Measurements from ENCODE around the gene MIR17HG.
A peak's percentile ranks its signal among the peaks of the same experiment; 100 is the strongest.
"Not testable (repeated sequence)": the region's sequence is repeated elsewhere in the genome, so short reads cannot be mapped to it uniquely, and the experiment has no call there.

MIR17HG gene

DNA sequence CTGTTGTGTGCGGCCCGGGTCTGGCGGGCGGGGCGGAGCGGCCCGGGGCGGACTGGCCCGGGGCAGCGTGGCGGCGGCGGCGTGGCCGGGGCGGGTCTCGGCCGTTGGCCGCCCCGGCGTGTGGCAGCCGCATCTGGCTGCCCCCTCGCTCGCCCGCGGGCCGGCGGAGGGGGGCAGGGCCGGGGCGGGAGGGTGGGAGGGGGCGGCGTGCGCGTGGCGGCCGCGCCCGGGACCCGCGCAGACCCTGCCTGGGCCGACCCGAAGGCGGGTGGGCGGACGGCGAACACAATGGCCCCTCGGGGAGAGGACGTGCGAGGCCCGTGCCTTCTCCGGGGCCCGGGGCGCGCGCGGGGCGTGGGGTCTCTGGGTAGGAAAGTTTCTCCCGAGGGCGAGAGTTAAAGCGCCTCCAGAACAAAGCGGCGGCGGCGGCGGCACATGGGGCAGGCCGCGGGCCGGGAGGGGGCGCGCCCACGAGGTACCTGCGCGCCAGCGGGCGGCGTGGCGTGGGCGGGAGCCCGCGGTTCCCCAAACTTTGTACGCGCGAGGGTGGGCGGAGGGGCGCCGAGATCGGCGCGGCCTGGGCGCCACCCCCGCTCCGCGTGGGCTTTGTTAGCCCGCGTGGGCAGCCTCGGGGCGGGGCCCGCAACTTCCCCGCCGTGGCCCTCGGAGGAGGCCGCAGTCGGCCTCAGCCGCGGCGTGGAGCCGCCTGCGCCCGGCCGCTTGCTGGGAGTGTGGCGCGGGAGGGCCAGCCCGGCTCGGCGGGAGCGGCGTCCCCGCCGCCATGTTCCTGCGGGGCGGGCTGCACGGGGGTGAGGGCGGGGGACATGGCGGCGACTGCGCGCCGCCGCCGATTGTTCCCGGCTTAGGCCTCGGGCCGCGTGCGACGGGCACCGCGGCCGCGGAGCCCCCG, 764 bp downstream of the MIR17HG start:
- peak in 1 of 2 experiments; percentile 77 for DNase-seq

DNA sequence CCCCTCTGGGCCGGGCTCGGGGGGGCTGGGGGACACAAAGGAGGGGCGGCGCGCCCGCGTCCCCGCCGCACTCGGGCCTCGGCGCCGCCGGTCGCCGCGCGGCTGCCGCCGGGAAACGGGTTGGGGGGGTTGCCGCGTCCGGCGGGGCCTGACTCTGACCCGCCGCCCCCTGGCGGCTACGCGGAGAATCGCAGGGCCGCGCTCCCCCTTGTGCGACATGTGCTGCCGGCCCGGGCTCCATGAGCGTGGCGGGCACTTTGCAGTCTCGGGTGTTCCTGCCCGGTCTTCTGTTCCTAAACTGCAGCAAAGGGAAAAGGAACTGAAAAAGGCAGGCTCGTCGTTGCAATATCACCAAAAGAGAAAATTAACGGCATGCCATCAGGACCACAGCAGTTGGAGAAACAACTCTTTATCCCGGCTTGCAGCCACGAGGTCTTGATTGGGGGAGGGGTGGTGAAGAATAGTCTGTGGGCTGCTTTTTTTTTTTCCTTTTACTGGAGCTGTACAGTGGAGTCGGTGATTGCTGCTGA, 1.5 kb downstream of the MIR17HG start:
- DNase-seq, result peak; percentile 83 to 97

DNA sequence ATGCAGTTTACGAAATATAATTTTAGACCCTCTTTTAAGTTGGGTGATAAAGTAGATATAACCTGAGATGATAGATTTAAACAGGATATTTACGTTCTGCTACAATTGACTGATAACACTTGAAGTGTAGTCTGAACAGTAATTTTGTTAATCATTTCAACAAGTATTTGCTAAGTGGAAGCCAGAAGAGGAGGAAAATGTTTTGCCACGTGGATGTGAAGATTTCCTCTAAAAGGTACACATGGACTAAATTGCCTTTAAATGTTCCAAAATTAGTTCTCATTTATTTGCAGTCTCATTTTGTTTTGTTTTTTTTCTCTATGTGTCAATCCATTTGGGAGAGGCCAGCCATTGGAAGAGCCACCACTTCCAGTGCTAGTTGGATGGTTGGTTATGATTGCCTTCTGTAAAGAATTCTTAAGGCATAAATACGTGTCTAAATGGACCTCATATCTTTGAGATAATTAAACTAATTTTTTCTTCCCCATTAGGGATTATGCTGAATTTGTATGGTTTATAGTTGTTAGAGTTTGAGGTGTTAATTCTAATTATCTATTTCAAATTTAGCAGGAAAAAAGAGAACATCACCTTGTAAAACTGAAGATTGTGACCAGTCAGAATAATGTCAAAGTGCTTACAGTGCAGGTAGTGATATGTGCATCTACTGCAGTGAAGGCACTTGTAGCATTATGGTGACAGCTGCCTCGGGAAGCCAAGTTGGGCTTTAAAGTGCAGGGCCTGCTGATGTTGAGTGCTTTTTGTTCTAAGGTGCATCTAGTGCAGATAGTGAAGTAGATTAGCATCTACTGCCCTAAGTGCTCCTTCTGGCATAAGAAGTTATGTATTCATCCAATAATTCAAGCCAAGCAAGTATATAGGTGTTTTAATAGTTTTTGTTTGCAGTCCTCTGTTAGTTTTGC, 2.8 kb downstream of the MIR17HG start:
- DNase-seq, result peak in 1 of 2 experiments; percentile 25

DNA sequence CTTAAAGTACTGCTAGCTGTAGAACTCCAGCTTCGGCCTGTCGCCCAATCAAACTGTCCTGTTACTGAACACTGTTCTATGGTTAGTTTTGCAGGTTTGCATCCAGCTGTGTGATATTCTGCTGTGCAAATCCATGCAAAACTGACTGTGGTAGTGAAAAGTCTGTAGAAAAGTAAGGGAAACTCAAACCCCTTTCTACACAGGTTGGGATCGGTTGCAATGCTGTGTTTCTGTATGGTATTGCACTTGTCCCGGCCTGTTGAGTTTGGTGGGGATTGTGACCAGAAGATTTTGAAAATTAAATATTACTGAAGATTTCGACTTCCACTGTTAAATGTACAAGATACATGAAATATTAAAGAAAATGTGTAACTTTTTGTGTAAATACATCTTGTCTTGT, 3.6 kb downstream of the MIR17HG start:
- DNase-seq, result peak in 1 of 2 experiments; percentile 67

DNA sequence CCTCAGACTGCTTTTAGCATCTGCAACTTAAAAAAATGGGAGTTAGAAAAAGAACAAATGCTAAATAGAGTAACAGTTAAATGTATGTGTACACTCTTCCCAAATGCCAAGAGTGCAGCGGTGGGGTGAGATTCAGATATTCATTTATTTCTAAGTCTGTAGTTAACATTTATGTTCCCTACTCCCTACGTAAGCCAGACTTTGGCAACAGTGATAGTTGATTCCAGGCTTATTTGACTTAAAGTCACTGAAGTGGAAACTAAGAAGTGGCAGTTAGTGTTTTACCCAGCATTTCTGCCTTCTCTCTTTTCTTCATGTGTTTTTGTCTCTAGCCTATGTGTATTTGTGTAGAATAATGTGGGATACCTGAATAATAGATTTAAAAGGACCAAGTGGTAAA, 4.5 kb downstream of the MIR17HG start:
- no peak for DNase-seq

DNA sequence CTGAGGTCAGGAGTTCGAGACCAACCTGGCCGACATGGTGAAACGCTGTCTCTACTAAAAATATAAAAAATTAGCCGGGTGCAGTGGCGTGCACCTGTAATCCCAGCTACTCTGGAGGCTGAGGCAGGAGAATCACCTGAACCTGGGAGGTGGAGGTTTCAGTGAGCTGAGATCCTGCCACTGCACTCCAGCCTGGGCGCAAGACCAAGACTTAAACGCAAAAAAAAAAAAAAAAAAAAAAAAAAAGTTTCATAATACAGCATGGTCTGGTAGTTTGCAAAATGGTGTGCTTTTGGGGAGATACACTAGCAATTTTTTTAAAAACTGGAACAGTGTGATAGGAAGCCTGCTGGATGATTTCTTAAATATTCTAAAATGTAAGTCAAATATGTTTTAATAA, 5.4 kb downstream of the MIR17HG start:
- DNase-seq, result not testable (repeated sequence)

DNA sequence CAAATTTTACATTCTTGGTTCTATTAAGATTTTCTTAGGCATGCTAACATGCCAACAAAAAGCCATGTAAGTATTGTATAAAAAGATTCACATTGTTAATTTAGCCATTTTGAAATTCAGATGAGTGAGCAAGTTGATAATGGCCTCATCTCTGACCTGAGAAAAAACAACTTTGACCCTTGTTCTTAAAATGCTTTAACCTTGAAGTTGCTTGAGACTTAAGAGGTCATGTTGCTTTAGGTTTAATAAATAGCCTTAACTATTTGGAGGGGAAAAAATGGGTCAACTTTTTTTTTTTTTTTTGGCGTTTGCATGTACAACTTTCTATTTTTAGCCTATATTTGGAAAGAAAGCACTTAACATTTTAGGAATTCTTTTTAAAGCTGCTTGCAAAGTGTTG, 6.0 kb downstream of the MIR17HG start:
- no peak for DNase-seq

DNA sequence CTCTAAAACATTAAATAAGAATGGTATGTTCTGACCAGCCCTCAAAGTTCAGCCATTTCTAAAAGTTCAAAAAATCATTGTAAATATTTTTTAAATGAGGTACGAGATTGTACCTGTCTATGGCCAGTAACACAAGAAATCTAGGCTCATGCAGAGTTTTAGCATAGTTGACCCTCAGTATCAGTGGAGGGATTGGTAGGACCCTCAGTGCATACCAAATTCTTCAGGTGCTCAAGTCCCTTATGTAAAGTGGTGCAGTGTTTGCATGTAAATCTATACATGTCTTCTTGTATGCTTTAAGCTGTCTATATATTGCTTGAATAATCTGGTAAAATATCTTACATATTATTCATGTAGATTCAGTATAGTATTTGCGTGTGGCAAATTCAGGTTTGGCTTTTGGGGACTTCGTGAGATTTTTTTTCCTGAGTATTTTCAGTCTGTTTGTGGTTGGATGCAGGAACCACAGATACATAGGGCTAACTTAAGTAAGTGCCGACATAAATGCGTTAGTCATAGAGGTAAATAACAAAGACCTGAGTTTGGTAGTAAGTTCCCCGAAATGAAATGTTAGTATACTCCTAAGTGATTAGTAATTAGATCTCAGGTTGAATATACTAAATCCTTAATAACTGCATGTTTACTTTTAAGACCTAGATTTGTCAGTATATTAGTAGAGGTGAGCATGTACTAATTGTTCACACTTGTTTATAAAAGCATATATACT, 7.8 kb downstream of the MIR17HG start:
- no peak for DNase-seq

DNA sequence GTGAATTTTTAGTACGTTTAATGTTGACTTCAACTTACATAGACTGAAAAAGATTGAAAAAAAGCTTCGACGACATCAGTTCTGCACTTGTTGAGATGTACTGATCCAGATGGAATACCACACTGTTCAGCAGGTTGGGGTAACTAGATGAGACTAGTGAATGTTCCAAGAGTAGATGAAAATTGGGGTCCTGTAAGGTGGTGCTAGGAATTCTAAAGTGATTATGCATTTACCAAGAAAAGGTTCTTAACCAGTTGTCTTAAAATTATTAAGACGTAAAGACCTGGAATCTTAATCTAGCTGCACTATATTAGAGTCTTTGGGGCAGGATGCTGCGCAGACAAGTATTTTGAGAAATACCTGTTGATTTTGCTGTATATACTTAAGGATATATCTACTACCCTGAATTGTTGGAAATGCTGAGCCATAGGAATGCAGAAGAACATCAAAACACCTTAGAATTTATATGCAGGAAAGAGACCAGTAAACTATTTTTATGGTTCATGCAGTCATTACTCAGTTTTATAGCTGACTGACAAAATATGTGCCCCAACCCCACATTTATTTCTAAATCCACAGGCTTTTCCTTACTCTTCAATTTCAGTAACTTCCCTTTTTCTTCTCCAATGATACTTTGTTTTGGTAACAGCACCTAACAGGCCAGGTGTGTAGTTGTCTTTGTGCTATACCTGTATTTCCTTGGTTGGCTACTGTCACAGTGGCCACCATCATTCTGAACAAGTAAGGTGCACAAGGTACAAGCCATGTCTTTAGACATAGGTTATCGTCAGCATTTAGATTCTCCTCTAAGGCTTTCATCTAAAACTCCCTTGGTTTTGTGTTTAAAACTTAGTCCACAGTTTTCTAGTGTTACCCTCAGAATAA, 8.6 kb downstream of the MIR17HG start:
- no peak for DNase-seq

DNA sequence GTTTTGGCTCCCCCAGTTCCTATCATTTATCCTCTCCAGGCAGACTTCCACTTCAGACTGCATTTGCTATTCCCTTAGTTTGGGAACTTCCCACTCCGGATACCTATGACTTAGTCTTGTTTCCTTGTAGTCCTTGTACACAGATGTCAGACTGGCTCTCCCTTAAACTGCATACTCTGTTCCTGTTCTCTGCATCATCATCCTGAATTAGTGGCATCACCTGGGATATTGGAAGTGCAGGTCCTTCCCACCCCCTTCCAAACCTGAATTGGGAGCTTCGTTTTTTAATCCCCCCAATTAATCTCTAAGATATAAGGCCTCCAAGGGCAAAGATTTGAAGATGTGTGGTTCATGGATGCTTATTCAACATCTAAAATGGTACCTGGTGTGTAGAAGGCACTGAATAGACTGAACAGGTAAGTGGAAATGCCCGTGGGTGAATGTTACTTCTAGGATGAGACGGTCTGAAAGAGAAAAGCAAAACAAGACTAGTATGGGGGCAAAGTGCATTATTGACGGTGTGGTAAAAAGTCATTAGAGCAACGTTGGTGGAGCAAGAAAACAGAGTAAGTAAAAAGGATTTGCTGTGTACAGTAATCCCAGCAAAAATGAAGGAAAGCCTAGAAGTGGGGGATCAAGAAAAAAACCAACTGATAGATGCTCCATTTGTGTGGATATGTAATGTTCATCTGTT, 9.6 kb downstream of the MIR17HG start:
- DNase-seq, result no peak

DNA sequence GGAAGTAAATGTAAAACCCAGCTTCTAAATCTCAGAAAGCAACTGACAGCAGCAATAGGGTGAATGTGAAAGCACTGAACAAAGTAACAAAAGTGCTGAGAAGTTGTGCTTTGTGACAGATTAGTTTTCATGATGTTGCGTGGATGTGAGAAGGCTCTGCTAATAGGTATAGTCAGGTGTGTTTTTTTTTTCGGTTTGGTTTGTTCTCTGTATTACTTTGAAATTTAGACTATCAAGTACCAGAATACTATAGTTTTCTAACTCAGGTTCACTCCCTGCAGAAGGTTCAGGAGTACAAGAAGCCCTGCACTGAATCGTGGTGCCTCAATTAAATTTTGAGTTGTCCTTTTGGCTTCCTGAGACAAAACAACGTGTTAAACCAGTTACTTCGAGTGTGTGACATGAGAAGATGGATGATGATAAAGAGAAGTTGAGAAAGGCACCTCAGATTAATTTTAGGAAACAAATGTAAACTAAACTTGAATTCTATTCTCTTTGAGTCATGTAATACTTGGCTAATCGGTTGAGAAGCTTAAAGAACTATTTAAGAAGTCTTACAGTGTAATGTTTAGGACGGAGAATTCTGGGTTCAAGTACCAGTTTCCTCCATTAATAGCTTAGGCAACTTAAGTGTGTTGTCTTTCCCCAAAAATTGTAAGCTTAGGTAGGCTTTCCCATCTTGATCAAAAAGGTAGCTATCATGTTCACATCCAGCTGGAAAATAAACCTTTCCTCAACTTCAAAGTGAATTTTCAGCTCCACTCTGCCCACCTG, 10.3 kb downstream of the MIR17HG start:
- no peak for DNase-seq

DNA sequence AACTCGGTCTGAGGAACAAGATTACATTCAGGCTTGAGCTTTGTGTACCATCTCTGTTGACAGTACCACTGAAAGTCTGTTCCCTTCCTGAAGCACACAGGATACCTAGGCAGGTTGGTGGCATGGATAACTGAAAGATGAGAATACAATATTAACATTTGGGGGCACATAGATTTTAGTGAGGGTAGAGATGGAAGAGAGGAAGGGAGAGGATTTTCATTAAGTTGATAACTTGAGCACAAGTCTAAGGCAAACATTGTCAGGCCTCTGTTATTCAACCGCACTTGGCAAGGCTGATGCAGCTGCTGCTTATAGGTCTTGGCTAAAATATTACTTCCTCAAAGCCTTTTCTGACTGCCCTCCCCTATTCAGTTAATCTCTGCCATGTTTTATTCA, 10.9 kb downstream of the MIR17HG start:
- no peak for DNase-seq

DNA sequence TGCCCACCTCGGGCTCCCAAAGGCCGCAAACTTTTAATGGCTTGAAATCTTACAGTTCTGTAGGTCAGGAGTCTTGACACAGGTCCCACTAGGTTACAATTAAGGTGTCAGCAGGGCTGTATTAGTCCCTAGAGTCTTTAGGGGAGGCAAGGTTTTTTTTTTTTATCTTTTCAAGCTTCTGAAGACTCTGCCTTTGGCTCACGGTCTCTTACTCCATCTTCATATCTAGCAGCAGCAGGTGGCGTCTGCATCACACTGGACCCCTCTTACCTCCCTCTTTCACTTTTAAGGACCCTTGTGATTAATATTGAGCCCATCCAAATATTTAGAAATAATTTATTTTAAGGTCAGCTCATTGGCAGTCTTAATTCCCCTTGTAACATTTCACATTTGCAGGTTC, 11.6 kb downstream of the MIR17HG start:
- DNase-seq, result no peak

DNA sequence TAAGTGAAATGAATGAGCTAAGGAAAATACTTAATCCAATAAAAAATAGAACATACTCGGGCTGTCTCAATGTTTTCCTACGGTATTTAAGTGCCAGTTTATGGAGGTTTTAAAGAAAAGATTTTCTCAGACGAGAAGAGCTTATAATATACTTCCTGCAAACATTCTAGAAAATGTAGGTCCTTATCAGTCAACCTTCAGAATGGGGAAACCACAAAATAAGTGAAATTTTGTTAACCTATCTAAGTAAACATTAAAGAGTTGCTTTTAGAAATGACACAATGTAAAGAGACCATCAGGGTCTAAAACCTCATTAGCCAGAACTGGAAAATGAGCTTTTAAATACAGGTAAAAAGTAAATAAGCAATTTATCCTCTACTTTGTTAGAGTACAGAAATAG, 12.1 kb downstream of the MIR17HG start:
- DNase-seq, result no peak

DNA sequence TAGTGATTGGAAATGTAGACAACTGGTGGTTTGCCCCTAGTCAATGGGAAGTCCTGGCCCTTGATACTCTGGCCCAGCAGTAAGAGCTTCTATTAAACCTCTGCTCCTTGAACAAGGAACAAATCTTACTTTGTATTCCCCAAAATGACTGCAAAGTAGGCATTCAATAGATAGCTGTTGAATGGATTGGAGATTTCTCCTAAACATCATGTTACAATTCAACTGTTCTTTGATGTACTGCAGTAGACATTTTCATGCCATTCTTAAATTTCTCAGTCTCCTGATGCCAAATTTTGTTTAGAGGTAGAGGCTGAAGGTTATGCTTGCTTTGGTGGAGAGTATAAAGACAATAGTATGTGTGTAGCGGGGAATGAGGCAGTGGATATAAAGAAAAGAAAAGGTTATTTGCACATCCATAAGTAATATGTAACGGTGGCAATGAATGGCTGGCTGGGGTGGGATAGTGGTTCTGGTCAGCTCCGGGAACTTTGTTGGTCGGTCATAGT, 12.8 kb downstream of the MIR17HG start:
- DNase-seq, result no peak

DNA sequence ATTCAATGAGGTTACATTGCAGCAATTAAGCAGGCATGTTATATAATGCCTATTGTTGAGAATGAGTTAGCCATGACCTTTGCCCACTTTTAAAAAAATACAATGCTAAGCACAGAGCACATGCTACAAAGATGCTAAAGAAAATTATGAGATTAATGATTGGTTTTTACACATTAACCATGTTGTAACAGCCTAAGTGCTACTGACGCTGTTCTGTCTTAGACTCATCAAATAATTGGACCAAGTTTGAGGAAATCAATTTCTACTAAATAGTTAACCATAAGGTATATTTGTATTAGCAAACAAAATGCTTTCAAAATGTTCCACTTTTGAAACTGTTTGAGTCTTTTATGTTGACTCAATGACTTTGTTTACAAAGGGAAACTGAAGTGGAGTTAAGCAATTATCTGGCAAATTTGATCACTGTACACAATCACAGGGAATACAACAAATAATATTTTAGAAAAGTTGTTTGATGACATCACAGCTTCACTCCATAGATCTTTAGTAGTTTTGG, 14.3 kb downstream of the MIR17HG start:
- no peak for DNase-seq

DNA sequence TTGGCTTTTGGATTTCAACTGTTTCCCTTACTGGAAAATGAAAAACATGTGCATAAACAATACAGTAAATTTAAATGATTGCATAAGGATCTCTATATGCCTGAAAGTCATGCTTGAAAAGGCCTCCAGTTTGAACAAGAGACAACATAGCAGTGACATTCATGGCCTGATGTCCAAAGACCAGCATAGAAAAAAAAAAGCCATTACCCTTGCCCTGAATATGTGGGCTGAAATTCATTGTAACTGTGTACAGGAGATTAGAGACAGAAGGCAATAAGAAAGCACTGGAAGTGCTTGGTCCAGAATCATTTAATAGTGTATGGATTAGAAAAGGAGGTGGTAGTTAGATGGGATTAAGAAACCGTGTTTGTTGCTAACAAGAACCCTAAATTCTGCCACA, 15.4 kb downstream of the MIR17HG start:
- DNase-seq, result no peak

DNA sequence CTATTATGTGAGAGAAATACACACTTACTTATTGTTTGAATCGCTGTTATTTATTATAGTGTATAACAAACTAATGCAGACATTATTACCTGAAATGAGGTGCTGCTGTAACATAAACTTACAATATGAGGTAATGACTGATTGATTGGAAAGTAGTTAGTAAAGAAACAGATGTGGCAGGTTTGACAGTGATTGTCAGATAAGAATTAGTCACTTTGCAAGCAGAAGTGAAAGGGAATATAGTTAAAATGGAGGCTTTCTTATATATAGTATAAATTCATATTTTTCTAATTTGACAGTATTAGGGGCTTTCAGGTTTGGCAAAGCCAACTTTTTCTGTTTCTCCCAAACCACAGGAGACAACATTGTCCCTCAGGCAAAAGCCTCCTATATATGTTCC, 20.6 kb downstream of the MIR17HG start:
- DNase-seq, result no peak

DNA sequence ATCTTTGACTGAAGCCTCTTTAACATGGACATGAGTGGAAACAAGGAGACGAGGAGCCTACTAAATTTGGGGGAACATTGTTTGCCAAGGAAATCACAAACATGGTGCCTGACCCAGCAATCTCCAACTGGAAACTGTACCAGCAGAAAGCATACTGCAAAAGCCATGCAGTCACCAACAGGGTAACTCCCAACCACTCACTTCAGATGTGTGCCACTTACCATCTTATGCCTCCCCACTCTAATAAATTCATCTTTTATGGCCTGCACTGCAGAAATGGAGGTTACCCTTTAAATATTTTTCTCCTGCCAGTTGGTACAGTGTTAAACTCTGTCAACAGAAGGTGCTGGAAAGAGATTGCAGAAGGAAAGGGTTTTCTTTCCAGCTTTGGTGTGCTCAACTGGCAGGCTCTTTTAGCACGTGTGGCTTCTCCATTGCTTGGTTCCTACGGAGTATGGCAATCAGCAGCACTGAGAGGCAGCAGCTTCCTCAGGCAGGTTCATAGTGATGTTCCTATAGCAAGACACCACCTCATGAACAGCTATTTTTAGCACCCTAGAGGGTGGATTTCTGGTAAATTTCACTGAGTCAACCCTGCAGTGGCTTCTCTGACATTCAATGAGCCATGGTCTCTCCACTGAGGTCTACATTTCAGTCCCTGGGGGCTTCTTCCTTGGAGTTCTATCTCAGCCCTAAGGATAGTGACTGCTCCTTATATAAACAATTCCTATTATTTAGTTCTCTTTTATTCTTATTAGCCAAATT, 21.4 kb downstream of the MIR17HG start:
- no peak for DNase-seq

All from NCI-H526 (cell line).